ENCODE results near the gene RBBP8.

- no peak for TF ChIP-seq CTCF (IDR thresholded peaks at IDR 0.05)
- TF ChIP-seq POLR2AphosphoS5 (IDR thresholded peaks at IDR 0.05): no peak
Observed at GRCh38 chr18:23066060-23066459, 132.9 kb downstream of the RBBP8 start.

All from upper lobe of left lung (tissue), 4 donors.